ENCODE results near the gene ZNF423.
"Not testable (repeated sequence)": the region's sequence is repeated elsewhere in the genome, so short reads cannot be mapped to it uniquely, and the experiment has no call there.

Gene ZNF423

GRCh38 chr16:49697631-49698452 lies 158.1 kb downstream of the ZNF423 start:
- no peak for DNase-seq (ENCODE audit: low read depth, low spot score)

- DNase-seq (ENCODE audit: low read depth, low spot score): no peak
Measured at GRCh38 chr16:49696414-49697101, 159.4 kb downstream of the ZNF423 start.

- DNase-seq (ENCODE audit: low read depth, low spot score): no peak
Measured at GRCh38 chr16:49695782-49696413, 160.0 kb downstream of the ZNF423 start.

GRCh38 chr16:49693445-49693844 lies 162.5 kb downstream of the ZNF423 start:
- no peak for DNase-seq (ENCODE audit: low read depth, low spot score)

- no peak for DNase-seq (ENCODE audit: low read depth, low spot score)
Measured at GRCh38 chr16:49690778-49691177, 165.1 kb downstream of the ZNF423 start.

GRCh38 chr16:49688036-49688697 lies 167.7 kb downstream of the ZNF423 start:
- no peak for DNase-seq (ENCODE audit: low read depth, low spot score)

GRCh38 chr16:49687476-49688002 lies 168.4 kb downstream of the ZNF423 start:
- DNase-seq (ENCODE audit: low read depth, low spot score): no peak

GRCh38 chr16:49684696-49685095 lies 171.2 kb downstream of the ZNF423 start:
- DNase-seq (ENCODE audit: low read depth, low spot score): no peak

- DNase-seq (ENCODE audit: low read depth, low spot score): no peak
Measured at GRCh38 chr16:49682577-49683165, 173.2 kb downstream of the ZNF423 start.

GRCh38 chr16:49681217-49681883 lies 174.6 kb downstream of the ZNF423 start:
- no peak for DNase-seq (ENCODE audit: low read depth, low spot score)

- no peak for DNase-seq (ENCODE audit: low read depth, low spot score)
Measured at GRCh38 chr16:49679095-49679494, 176.8 kb downstream of the ZNF423 start.

GRCh38 chr16:49677661-49678060 lies 178.3 kb downstream of the ZNF423 start:
- not testable (repeated sequence) for DNase-seq (ENCODE audit: low read depth, low spot score)

- DNase-seq (ENCODE audit: low read depth, low spot score): no peak
Measured at GRCh38 chr16:49675413-49675812, 180.5 kb downstream of the ZNF423 start.

GRCh38 chr16:49674990-49675389 lies 180.9 kb downstream of the ZNF423 start:
- DNase-seq (ENCODE audit: low read depth, low spot score): no peak

GRCh38 chr16:49674351-49674851 lies 181.5 kb downstream of the ZNF423 start:
- DNase-seq (ENCODE audit: low read depth, low spot score): no peak

GRCh38 chr16:49673442-49673841 lies 182.5 kb downstream of the ZNF423 start:
- DNase-seq (ENCODE audit: low read depth, low spot score): no peak

- no peak for DNase-seq (ENCODE audit: low read depth, low spot score)
Measured at GRCh38 chr16:49672753-49673152, 183.2 kb downstream of the ZNF423 start.

- no peak for DNase-seq (ENCODE audit: low read depth, low spot score)
Measured at GRCh38 chr16:49671333-49671732, 184.6 kb downstream of the ZNF423 start.

- DNase-seq (ENCODE audit: low read depth, low spot score): no peak
Measured at GRCh38 chr16:49670627-49671026, 185.3 kb downstream of the ZNF423 start.

- DNase-seq (ENCODE audit: low read depth, low spot score): no peak
Measured at GRCh38 chr16:49665482-49666230, 190.3 kb downstream of the ZNF423 start.
